HEK293 (cell line): ENCODE results near the gene TOR4A.
A peak's percentile ranks its signal among the peaks of the same experiment; 100 is the strongest.

Source experiments
- CTCF ChIA-PET: fragments of 350-600 bp; formaldehyde crosslinking; extraction: SDS; loops from one replicate; lab custom pipeline; 2021; ENCODE audit warnings: antibody characterized with exemption; lab: Yijun Ruan, JAX
- POLR2A ChIA-PET: fragments of 300-600 bp; formaldehyde crosslinking; extraction: SDS; loops from one replicate; lab custom pipeline; 2020; ENCODE audit warnings: antibody characterized with exemption, inconsistent platforms; lab: Yijun Ruan, JAX
- H3K27ac ChIP-seq: fragments of 200-500 bp; sonication (Bioruptor generic); 2 replicates; pipeline ENCODE4 v1.5.1; 2014; ENCODE audit warnings: low read depth, low read length, control low read depth, inconsistent platforms; ENCODE audit errors: extremely low read depth
- H3K36me3 ChIP-seq, 2 experiments: fragments of 200-500 bp in 1 of 2; sonication (Bioruptor generic) in 1 of 2; 1 replicate in 1 of 2; 2 replicates in 1 of 2; pipeline ENCODE4 v1.5.1; 2014 to 2017; ENCODE audit warnings: inconsistent platforms in 2 of 2, low read length in 2 of 2; ENCODE audit not compliant: control insufficient read depth in 2 of 2, insufficient read depth in 1 of 2
- H3K4me1 ChIP-seq: fragments of 200-500 bp; sonication (Bioruptor generic); 2 replicates; pipeline ENCODE4 v1.5.1; 2014; ENCODE audit warnings: mild to moderate bottlenecking, low read length, inconsistent platforms; ENCODE audit not compliant: control insufficient read depth, insufficient read depth
- H3K4me3 ChIP-seq: 2 replicates; pipeline ENCODE4 v1.5.1; 2011; ENCODE audit warnings: low read depth, mild to moderate bottlenecking, control low read depth, low read length, moderate library complexity
- H3K9me3 ChIP-seq: fragments of 200-500 bp; sonication (Bioruptor generic); 2 replicates; pipeline ENCODE4 v1.5.1; 2014; ENCODE audit warnings: low read depth, low read length, inconsistent platforms; ENCODE audit not compliant: control insufficient read depth, insufficient read depth
- HOXA7 ChIP-seq: sonication (generic); formaldehyde crosslinking; IDR thresholded peaks from 2 replicates; pipeline ENCODE4 v1.8.1; 2022; ENCODE audit warnings: missing genetic modification reagents, borderline replicate concordance
- IKZF3 ChIP-seq: fragments of 450-650 bp; IDR thresholded peaks from 2 replicates; pipeline ENCODE4 v1.5.0; 2018; ENCODE audit warnings: missing biosample characterization, mild to moderate bottlenecking, missing genetic modification characterization, moderate library complexity
- PRDM1 ChIP-seq: fragments of 450-650 bp; formaldehyde crosslinking; IDR thresholded peaks from 2 replicates; pipeline ENCODE4; 2016; ENCODE audit warnings: missing biosample characterization, missing genetic modification characterization
- PRDM10 ChIP-seq: fragments of 450-650 bp; formaldehyde crosslinking; IDR thresholded peaks from 2 replicates; pipeline ENCODE4 v1.5.1; 2016; ENCODE audit warnings: missing biosample characterization, missing genetic modification characterization
- REST ChIP-seq: fragments of 450-650 bp; formaldehyde crosslinking; IDR thresholded peaks from 2 replicates; pipeline ENCODE4 v1.5.1; 2016; ENCODE audit warnings: missing biosample characterization, missing genetic modification characterization
- SP2 ChIP-seq: fragments of 450-650 bp; formaldehyde crosslinking; IDR thresholded peaks from 2 replicates; pipeline ENCODE4 v1.5.1; 2016; ENCODE audit warnings: missing biosample characterization, missing genetic modification characterization
- ZBTB10 ChIP-seq: fragments of 450-650 bp; formaldehyde crosslinking; IDR thresholded peaks from 2 replicates; pipeline ENCODE4 v1.5.1; 2016; ENCODE audit warnings: missing biosample characterization, missing genetic modification characterization
- ZBTB21 ChIP-seq: fragments of 450-650 bp; formaldehyde crosslinking; IDR thresholded peaks from 2 replicates; pipeline ENCODE4 v1.5.1; 2017; ENCODE audit warnings: missing biosample characterization, missing genetic modification characterization
- ZBTB26 ChIP-seq: fragments of 450-650 bp; formaldehyde crosslinking; optimal IDR thresholded peaks from 2 replicates; pipeline ENCODE3; 2016; ENCODE audit warnings: missing biosample characterization, mild to moderate bottlenecking, missing genetic modification characterization
- ZNF133 ChIP-seq: fragments of 450-650 bp; formaldehyde crosslinking; IDR thresholded peaks from 2 replicates; pipeline ENCODE4 v1.5.1; 2016; ENCODE audit warnings: missing biosample characterization, missing genetic modification characterization
- ZNF16 ChIP-seq: fragments of 450-650 bp; formaldehyde crosslinking; IDR thresholded peaks from 2 replicates; pipeline ENCODE4 v1.5.1; 2016; ENCODE audit warnings: low read depth, missing biosample characterization, missing genetic modification characterization
- ZNF2 ChIP-seq: fragments of 450-650 bp; formaldehyde crosslinking; IDR thresholded peaks from 2 replicates; pipeline ENCODE4 v1.5.1; 2016; ENCODE audit warnings: missing biosample characterization, missing genetic modification characterization
- ZNF223 ChIP-seq: fragments of 450-650 bp; formaldehyde crosslinking; IDR thresholded peaks from 2 replicates; pipeline ENCODE4 v1.5.1; 2016; ENCODE audit warnings: missing biosample characterization, missing genetic modification characterization
- ZNF335 ChIP-seq: fragments of 450-650 bp; formaldehyde crosslinking; conservative IDR thresholded peaks from 2 replicates; pipeline ENCODE4 v1.5.1; 2016; ENCODE audit warnings: missing biosample characterization, missing genetic modification characterization
- ZNF341 ChIP-seq: fragments of 450-650 bp; formaldehyde crosslinking; IDR thresholded peaks from 2 replicates; pipeline ENCODE4; 2016; ENCODE audit warnings: low read depth, missing biosample characterization, missing genetic modification characterization
- ZNF391 ChIP-seq: fragments of 450-650 bp; formaldehyde crosslinking; IDR thresholded peaks from 2 replicates; pipeline ENCODE4 v1.5.1; 2016; ENCODE audit warnings: low read depth, missing biosample characterization, missing genetic modification characterization, borderline replicate concordance
- ZNF423 ChIP-seq: fragments of 450-650 bp; formaldehyde crosslinking; IDR thresholded peaks from 2 replicates; pipeline ENCODE4 v1.5.1; 2016; ENCODE audit warnings: missing biosample characterization, missing genetic modification characterization
- ZNF561 ChIP-seq: fragments of 450-650 bp; IDR thresholded peaks from 2 replicates; pipeline ENCODE4 v1.5.1; 2018; ENCODE audit warnings: missing biosample characterization, missing genetic modification characterization, borderline replicate concordance
- ZNF580 ChIP-seq: fragments of 450-650 bp; formaldehyde crosslinking; IDR thresholded peaks from 2 replicates; pipeline ENCODE4 v1.5.1; 2016; ENCODE audit warnings: missing biosample characterization, missing genetic modification characterization
- ZNF596 ChIP-seq: fragments of 450-650 bp; IDR thresholded peaks from 2 replicates; pipeline ENCODE4 v1.5.0; 2018; ENCODE audit warnings: missing biosample characterization, mild to moderate bottlenecking, missing genetic modification characterization, moderate library complexity
- ZNF600 ChIP-seq: fragments of 450-650 bp; formaldehyde crosslinking; IDR thresholded peaks from 2 replicates; pipeline ENCODE4 v1.5.1; 2016; ENCODE audit warnings: missing biosample characterization, missing genetic modification characterization
- ZNF624 ChIP-seq: fragments of 450-650 bp; formaldehyde crosslinking; IDR thresholded peaks from 2 replicates; pipeline ENCODE4 v1.5.1; 2017; ENCODE audit warnings: missing biosample characterization, missing genetic modification characterization
- ZNF654 ChIP-seq: fragments of 450-650 bp; formaldehyde crosslinking; IDR thresholded peaks from 2 replicates; pipeline ENCODE4 v1.5.1; 2016; ENCODE audit warnings: low read depth, missing biosample characterization, missing genetic modification characterization
- ZNF677 ChIP-seq: fragments of 450-650 bp; IDR thresholded peaks from 2 replicates; pipeline ENCODE4 v1.5.0; 2018; ENCODE audit warnings: missing biosample characterization, mild to moderate bottlenecking, missing genetic modification characterization, moderate library complexity

Gene TOR4A

GRCh38 chr9:137298401-137299202, 21.1 kb downstream of the TOR4A start (continued):
- peak; percentile 19; the same call in 1 of the 2 replicates for TF ChIP-seq PRDM10 (tag by site-specific recombination)
- peak; percentile 11; the same call in 1 of the 2 replicates for TF ChIP-seq ZNF600 (tag by site-specific recombination)
- TF ChIP-seq ZBTB21 (tag by site-specific recombination) = no peak
- TF ChIP-seq ZNF580 (tag by site-specific recombination) = no peak
- no peak for TF ChIP-seq ZNF423 (tag by site-specific recombination)
- TF ChIP-seq HOXA7 (CRISPR knock-in tag) = no peak
- TF ChIP-seq PRDM1 (tag by site-specific recombination) = no peak
- TF ChIP-seq IKZF3 (tag by site-specific recombination) = peak; percentile 63; the same call in 1 of the 2 replicates
- TF ChIP-seq ZNF624 (tag by site-specific recombination) = no peak
- no peak for TF ChIP-seq SP2 (tag by site-specific recombination)
- TF ChIP-seq ZNF341 (tag by site-specific recombination) = peak; percentile 77
- no peak for TF ChIP-seq REST (tag by site-specific recombination)
- no peak for TF ChIP-seq ZNF223 (tag by site-specific recombination)
- no peak for TF ChIP-seq ZNF561 (tag by site-specific recombination)
- no peak for TF ChIP-seq ZNF16 (tag by site-specific recombination)
- no peak for TF ChIP-seq ZNF2 (tag by site-specific recombination)
- no peak for TF ChIP-seq ZNF335 (tag by site-specific recombination)
- no peak for TF ChIP-seq ZNF677 (tag by site-specific recombination)
- no peak for TF ChIP-seq ZNF596 (tag by site-specific recombination)
- TF ChIP-seq ZNF654 (tag by site-specific recombination) = no peak

GRCh38 chr9:137299203-137299565, 21.7 kb downstream of the TOR4A start:
- Histone ChIP-seq H3K4me3 (peak overlapping the region; percentile 20; the same call in 1 of the 2 replicates), H3K4me1 (peaks cover 15% of the 10 kb centered on the region), H3K9me3 (no peaks in the 10 kb centered on the region), H3K27ac (no peak overlapping the region), H3K36me3 (no peaks in the 10 kb centered on the region)
- CTCF ChIA-PET = interaction anchor here (0.6 to 4.9 kb wide), 2 partner anchors 12 to 132 kb away, joined by 3 to 21 read pairs; no protein-coding TSS in a partner anchor
- POLR2A ChIA-PET = interaction anchor here (0.5 to 1.9 kb wide), 3 partner anchors 12 to 124 kb away, joined by 3 to 4 read pairs (median 3); partner anchors contain the start of gene EXD3
- TF ChIP-seq ZBTB26 (tag by site-specific recombination) = peak; percentile 13
- TF ChIP-seq ZNF133 (tag by site-specific recombination) = no peak
- no peak for TF ChIP-seq ZNF391 (tag by site-specific recombination)
- TF ChIP-seq ZBTB10 (tag by site-specific recombination) = no peak
